NCI-H748 treated with DMSO at 0.1 percent for 48 hours (cell line): ENCODE data around the gene MAS1L.

Experiments used
- DNase-seq: peaks from one replicate; lab custom pipeline; 2025; lab: John Stamatoyannopoulos, UW

The MAS1L gene

GRCh38 chr6:29510746-29511300, 23.1 kb upstream of the MAS1L start:
- DNase-seq: no peak

GRCh38 chr6:29510202-29510601, 22.4 kb upstream of the MAS1L start:
- no peak for DNase-seq

GRCh38 chr6:29509711-29510110, 22.0 kb upstream of the MAS1L start:
- no peak for DNase-seq

- DNase-seq: no peak
Observed at GRCh38 chr6:29509239-29509638, 21.5 kb upstream of the MAS1L start.

GRCh38 chr6:29507319-29507718, 19.6 kb upstream of the MAS1L start:
- no peak for DNase-seq

GRCh38 chr6:29506446-29507067, 18.8 kb upstream of the MAS1L start:
- no peak for DNase-seq

GRCh38 chr6:29505808-29506207, 18.1 kb upstream of the MAS1L start:
- DNase-seq: no peak

- no peak for DNase-seq
Observed at GRCh38 chr6:29504961-29505360, 17.2 kb upstream of the MAS1L start.

GRCh38 chr6:29502597-29502996, 14.8 kb upstream of the MAS1L start:
- DNase-seq: no peak

GRCh38 chr6:29502181-29502580, 14.4 kb upstream of the MAS1L start:
- DNase-seq: no peak

- DNase-seq: no peak
Observed at GRCh38 chr6:29501106-29501505, 13.3 kb upstream of the MAS1L start.

GRCh38 chr6:29500594-29500993, 12.8 kb upstream of the MAS1L start:
- DNase-seq: no peak

- no peak for DNase-seq
Observed at GRCh38 chr6:29499704-29500103, 11.9 kb upstream of the MAS1L start.

- no peak for DNase-seq
Observed at GRCh38 chr6:29496961-29497360, 9.2 kb upstream of the MAS1L start.

- no peak for DNase-seq
Observed at GRCh38 chr6:29495571-29495970, 7.8 kb upstream of the MAS1L start.

GRCh38 chr6:29494131-29494530, 6.4 kb upstream of the MAS1L start:
- no peak for DNase-seq

GRCh38 chr6:29493261-29493660, 5.5 kb upstream of the MAS1L start:
- DNase-seq: no peak

GRCh38 chr6:29491574-29491973, 3.8 kb upstream of the MAS1L start:
- DNase-seq: no peak

- no peak for DNase-seq
Observed at GRCh38 chr6:29490552-29490951, 2.8 kb upstream of the MAS1L start.

- no peak for DNase-seq
Observed at GRCh38 chr6:29490055-29490454, 2.3 kb upstream of the MAS1L start.

GRCh38 chr6:29489286-29489685, 1.5 kb upstream of the MAS1L start:
- DNase-seq: no peak

- DNase-seq: no peak
Observed at GRCh38 chr6:29488874-29489273, 1.1 kb upstream of the MAS1L start.

GRCh38 chr6:29487131-29487530, 625 bp downstream of the MAS1L start:
- DNase-seq: no peak

GRCh38 chr6:29486577-29486976, 1.2 kb downstream of the MAS1L start:
- DNase-seq: no peak
